GM21367 (cell line): ENCODE results near the gene KMT2B.
"Not testable (repeated sequence)": the region's sequence is repeated elsewhere in the genome, so short reads cannot be mapped to it uniquely, and the experiment has no call there.

Source experiments
- ATAC-seq: cut with Tn5 transposase; IDR thresholded peaks from one replicate; pipeline ENCODE4 v1.9.1; 2021; ENCODE audit not compliant: unreplicated experiment

KMT2B gene

DNA sequence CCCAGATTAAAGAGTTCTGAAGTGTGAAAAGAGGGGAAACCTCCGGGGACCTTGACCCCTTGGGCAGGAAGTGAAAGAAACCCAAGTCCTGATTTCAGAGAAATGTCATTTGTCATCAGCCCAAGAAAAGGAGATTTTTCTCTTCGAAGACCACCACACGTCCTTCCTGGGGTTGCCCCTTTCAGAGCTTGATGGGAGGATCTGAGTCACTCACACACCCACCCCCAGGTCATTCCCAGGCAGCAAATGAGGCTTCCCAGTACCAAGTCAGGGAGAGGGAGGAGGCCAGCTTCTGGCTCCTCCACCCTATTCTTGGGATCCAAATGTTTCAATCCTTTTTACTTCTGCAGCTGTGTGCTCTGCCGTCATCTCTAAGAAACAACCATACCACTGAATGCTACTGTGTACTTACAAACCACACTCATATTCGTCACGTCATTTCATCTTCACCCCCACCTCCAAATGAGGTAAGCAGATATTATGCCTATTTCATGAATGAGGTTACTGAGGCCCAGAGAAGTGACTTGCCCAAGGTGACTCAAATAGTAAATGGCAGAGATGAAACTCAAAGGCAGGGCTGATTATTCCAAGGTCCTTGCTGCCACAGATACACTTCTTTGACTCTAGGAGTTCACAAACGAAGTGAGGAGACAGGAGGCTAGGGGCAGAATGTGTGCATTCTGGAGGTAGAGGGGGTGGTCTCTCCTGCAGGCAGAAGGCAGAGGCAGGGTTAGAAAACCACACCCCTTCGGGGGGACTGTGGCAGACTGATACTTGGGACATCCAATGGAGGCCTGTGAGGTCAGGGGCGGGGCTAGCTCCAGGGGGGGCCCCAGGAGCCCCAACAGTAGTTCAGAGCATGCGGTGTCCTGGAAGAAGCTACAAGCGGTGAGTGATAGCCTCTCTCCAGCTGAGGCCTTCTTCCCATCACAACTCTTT is 5.0 kb upstream of the KMT2B start:
- no peak for ATAC-seq

DNA sequence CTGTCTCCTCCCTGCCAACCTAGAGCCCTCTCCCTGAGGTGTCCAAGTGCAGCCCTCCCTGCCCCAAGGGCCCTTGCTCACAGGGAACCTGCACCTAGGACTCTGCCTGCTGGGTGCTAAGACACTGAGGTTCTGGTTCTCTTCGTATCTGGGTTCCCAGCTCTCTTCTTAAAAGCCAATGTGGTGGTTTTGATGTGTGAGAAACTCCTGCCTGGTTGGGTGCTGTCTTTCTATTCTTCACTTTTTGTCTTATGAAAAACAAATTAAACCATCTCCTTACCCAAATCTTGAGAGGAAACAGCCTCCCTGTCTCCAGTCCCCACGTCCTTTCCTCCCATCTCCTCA is 4.3 kb upstream of the KMT2B start:
- no peak for ATAC-seq

DNA sequence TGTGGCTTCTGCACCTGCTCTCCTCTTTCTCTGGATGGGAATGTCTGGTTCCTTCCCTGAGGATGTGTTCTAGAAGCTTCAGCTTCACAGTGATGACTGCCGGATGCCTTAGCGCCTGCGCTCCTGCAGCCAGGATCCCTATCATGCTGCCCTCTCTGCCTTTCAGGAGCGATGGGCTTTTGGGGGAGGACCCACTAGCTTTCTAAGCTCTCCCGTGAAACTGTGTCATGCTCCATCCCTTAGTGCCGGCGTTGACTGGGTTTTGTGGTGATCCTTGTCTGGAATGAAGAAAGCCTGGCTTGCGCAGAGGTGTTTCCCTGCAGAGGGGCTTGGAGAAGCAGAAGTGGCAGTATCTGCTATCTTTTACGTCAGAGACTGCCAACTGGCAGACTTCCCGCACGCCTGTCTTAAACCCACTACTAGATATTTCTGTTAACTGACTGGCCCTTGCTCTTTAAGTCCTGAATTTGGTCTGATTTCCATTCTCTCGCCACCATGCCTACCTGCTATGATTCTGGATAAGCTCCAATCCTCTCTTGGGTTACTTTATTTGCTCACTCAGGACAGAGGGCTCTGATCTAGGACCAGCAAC is 3.8 kb upstream of the KMT2B start:
- ATAC-seq: no peak

DNA sequence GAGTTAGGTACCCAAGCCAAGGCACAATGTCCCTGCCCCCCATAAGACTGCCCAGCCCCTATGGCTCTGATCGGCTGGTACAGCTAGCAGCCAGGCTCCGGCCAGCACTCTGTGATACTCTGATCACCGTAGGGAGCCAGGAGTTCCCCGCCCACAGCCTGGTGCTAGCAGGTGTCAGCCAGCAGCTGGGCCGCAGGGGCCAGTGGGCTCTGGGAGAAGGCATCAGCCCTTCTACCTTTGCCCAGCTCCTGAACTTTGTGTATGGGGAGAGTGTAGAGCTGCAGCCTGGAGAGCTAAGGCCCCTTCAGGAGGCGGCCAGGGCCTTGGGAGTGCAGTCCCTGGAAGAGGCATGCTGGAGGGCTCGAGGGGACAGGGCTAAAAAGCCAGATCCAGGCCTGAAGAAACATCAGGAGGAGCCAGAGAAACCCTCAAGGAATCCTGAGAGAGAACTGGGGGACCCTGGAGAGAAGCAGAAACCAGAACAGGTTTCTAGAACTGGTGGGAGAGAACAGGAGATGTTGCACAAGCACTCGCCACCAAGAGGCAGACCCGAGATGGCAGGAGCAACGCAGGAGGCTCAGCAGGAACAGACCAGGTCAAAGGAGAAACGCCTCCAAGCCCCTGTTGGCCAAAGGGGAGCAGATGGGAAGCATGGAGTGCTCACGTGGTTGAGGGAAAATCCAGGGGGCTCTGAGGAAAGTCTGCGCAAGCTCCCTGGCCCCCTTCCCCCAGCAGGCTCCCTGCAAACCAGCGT is 3.0 kb upstream of the KMT2B start:
- ATAC-seq: no peak

DNA sequence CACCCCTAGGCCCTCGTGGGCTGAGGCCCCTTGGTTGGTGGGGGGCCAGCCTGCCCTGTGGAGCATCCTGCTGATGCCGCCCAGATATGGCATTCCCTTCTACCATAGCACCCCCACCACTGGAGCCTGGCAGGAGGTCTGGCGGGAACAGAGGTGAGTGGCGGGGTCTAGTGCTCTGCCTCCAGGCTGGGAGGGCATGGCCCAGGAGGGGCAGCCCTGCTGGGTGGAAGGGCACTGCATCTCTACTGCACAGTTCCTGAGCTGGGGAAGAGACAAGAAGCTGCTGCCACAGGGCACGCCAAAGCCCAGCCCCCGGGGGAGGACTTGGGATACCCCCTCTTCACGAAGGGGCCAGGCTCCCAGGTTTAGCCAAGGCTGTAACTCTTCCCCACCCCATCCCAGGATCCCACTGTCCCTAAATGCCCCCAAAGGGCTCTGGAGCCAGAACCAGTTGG is 2.4 kb upstream of the KMT2B start:
- ATAC-seq: no peak

DNA sequence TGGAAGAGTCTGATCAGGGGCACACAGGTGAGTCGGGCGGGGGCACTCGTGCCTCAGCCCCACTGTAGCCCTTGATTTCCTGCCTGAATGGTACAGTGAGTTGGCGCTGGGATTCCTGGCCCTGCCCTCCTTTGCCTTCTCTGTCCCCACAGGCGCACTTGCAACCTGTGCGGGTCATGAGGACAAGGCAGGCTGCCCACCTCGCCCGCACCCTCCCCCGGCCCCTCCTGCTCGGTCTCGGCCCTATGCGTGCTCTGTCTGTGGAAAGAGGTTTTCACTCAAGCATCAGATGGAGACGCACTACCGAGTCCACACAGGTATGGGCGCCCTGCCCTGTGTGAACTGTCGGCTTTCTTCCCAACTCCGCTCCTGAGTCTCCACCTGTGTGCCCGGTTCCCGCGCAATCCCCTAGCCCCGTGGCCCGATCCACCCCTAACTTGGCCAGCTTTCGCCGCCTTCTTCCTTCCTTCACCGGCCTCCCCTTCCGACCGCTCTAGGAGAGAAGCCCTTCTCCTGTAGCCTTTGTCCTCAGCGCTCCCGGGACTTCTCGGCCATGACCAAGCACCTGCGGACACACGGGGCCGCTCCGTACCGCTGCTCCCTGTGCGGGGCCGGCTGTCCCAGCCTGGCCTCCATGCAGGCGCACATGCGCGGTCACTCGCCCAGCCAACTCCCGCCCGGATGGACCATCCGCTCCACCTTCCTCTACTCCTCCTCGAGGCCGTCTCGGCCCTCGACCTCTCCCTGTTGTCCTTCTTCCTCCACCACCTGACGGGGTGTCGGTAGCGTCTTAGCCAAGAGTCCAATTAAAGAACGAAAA is 1.6 kb upstream of the KMT2B start:
- ATAC-seq: no peak

DNA sequence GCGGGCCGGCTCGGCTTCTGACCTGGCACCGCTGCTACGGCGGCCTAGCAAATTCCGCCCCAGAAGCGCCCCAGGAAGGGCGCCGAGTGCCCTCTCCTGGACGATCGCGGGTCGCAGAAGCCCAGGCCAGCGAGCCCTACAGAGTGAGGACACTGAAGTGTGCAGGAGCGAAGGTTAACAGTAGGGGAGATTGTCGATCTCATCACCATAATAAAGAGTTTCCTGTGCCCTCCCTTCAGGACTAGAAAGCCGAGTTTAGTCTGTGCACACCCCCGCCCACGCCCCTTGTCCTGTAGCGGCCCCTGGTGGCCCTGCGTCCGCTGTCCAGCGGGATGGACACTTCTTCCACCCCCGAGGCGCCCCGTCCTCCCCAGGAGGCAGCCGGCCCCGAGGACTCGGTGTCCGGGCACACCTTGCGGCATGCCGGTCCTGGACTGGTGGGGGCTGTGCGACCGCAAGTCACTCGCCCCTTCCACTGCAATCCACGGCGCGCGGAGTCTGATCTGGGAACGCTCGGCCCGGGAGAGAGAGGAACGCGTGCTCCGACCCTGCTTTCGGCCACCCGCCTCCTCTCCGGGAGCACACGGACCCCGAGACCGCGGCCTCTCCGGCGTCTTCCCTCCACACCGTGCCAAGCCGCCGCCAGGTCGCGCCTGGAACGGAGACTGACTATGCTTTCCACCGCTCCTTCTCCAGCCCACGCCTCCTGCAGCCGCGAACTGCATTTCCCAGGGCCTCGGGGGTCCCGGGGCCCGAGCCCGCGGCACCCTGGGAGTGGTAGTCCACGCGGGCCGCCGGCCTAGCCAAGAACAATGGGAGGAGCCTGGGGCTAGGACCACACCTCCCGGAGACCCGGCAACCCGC is 770 bp upstream of the KMT2B start:
- ATAC-seq: peak; percentile 36

DNA sequence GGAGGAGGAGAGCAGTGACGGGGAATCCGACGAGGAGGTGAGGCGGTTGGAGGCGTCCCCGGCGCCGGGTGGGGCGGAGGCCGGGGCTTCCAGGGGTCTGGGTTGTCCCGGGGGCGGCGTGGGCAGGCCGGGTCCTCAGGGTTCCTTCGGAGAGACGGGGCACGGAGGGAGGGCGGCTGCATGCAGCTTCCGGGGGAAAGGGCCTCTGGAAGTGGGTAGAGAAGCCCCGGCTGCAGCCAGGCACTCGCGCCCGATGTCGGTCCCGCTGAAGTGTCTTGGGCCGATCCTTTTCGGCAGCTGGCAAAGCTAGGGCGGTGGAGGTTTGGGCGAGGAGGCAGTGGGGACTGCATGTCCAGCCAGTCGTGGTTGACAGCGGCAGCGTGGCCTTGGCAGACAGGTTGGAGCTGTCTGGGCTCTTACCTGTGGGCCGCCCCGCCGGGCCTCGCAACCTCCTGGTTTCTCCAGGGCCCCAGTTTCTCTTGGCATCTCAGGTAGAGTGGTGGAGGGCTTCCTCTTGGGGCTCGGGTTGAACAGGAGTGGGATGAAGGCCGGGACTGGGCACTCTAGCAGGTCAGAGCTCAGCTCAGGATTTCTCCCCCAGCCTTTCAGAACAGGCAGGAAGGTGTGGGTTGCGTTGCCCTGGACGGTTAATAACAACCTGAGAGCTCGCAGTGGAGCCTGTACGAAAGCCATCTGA is 690 bp downstream of the KMT2B start:
- no peak for ATAC-seq

DNA sequence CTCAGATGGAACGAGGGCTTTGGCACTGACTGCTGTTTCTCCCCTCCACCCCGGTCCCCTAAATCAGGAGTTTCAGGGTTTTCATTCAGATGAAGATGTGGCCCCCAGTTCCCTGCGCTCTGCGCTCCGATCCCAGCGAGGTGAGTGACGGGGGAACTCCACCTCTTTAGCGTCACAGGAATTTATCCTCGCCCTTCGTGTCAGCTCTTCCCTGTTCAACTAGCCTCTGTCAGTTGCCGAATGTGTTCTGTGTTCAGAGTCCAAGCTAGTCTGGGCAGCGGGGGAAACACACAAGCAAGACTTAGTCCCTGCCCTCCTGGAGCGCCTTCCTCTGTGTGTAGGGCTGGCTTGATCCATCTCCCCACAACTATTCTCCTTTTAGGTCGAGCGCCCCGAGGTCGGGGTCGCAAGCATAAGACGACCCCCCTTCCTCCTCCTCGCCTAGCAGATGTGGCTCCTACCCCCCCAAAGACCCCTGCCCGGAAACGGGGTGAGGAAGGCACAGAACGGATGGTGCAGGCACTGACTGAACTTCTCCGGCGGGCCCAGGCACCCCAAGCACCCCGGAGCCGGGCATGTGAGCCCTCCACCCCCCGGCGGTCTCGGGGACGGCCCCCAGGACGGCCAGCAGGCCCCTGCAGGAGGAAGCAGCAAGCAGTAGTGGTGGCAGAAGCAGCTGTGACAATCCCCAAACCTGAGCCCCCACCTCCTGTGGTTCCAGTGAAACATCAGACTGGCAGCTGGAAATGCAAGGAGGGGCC is 1.8 kb downstream of the KMT2B start:
- no peak for ATAC-seq

DNA sequence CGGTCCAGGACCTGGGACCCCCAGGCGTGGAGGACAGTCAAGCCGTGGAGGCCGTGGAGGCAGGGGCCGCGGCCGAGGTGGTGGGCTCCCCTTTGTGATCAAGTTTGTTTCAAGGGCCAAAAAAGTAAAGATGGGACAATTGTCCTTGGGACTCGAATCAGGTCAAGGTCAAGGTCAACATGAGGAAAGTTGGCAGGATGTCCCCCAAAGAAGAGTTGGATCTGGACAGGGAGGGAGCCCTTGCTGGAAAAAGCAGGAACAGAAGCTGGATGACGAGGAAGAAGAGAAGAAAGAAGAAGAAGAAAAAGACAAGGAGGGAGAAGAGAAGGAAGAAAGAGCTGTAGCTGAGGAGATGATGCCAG is 2.3 kb downstream of the KMT2B start:
- no peak for ATAC-seq

DNA sequence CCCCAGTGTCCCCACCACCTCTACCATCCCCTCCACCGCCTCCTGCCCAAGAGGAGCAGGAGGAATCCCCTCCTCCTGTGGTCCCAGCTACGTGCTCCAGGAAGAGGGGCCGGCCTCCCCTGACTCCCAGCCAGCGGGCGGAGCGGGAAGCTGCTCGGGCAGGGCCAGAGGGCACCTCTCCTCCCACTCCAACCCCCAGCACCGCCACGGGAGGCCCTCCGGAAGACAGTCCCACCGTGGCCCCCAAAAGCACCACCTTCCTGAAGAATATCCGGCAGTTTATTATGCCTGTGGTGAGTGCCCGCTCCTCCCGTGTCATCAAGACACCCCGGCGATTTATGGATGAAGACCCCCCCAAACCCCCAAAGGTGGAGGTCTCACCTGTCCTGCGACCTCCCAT is 2.8 kb downstream of the KMT2B start:
- no peak for ATAC-seq

DNA sequence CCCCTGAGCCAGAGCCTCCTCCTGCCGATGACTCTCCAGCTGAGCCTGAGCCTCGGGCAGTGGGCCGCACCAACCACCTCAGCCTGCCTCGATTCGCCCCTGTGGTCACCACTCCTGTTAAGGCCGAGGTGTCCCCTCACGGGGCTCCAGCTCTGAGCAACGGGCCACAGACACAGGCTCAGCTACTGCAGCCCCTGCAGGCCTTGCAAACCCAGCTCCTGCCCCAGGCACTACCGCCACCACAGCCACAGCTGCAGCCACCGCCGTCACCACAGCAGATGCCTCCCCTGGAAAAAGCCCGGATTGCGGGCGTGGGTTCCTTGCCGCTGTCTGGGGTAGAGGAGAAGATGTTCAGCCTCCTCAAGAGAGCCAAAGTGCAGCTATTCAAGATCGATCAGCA is 3.6 kb downstream of the KMT2B start:
- ATAC-seq: no peak

DNA sequence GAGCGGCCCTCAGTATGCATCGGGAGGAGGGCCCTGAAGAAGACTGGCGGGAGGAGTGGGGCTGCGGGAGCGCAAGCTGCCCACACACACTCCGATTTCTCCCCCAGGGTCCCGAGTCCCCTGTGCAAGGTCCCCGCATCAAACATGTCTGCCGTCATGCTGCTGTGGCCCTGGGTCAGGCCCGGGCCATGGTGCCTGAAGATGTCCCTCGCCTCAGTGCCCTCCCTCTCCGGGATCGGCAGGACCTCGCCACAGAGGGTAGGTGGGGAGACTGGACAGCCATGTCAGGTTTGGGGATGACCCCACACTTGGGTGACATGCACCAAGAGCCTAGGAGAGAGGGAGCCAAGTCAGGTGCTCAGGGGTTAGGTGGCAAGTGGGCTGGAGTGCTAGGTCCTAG is 4.7 kb downstream of the KMT2B start:
- ATAC-seq: no peak

DNA sequence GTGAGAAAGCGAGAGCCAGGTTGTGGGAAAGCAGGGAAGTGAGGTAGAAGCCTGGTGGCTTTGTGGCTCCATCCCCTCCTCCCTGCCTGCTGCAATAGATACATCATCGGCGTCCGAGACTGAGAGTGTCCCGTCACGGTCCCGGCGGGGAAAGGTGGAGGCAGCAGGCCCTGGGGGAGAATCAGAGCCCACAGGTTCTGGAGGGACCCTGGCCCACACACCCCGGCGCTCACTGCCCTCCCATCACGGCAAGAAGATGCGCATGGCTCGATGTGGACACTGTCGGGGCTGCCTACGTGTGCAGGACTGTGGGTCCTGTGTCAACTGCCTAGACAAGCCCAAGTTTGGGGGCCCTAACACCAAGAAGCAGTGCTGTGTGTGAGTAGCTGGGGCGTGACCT is 5.1 kb downstream of the KMT2B start:
- ATAC-seq: no peak

DNA sequence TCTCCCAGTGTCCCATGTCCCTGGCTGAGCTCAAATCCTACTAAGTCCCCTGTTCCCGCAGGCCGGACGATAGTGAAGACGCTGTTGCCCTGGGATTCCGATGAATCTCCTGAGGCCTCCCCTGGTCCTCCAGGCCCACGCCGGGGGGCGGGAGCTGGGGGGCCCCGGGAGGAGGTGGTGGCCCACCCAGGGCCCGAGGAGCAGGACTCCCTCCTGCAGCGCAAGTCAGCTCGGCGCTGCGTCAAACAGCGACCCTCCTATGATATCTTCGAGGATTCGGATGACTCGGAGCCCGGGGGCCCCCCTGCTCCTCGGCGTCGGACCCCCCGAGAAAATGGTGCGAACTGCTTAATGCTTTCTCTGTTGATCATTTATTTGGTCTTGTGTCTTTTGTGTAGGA is 5.9 kb downstream of the KMT2B start:
- no peak for ATAC-seq

DNA sequence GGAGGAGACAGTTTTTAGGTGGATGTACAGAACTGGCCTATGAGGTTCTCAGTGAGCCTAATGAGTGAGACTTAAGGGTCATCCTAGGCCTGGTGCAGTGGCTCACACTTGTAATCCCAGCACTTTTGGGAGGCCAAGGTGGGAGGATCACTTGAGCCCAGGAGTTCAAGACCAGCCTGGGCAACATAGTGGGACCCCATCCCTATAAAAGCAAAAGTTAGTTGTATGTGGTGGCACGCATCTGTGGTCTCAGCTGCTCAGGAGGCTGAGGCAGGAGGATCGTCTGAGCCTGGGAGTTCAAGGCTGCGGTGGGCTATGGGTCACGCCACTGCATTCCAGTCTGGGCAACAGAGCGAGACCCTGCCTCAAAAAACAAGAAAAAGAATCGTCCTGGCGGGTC is 6.3 kb downstream of the KMT2B start:
- ATAC-seq: not testable (repeated sequence)

DNA sequence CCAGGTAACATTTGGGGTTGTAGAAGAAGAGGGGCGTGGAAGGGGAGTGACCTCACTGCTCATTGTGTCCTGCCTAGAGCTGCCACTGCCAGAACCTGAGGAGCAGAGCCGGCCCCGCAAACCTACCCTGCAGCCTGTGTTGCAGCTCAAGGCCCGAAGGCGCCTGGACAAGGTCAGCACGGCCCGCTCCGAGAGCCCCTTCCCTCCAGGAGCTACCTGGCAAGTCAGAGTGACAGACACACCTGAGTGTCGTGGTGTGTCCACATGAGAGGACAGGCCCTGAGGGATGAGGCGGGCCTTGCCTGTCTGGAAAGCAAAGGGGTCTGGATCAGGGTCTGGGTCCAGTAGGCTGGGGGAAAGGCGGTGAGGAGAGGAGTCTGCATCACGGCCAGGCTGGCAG is 6.8 kb downstream of the KMT2B start:
- ATAC-seq: no peak

DNA sequence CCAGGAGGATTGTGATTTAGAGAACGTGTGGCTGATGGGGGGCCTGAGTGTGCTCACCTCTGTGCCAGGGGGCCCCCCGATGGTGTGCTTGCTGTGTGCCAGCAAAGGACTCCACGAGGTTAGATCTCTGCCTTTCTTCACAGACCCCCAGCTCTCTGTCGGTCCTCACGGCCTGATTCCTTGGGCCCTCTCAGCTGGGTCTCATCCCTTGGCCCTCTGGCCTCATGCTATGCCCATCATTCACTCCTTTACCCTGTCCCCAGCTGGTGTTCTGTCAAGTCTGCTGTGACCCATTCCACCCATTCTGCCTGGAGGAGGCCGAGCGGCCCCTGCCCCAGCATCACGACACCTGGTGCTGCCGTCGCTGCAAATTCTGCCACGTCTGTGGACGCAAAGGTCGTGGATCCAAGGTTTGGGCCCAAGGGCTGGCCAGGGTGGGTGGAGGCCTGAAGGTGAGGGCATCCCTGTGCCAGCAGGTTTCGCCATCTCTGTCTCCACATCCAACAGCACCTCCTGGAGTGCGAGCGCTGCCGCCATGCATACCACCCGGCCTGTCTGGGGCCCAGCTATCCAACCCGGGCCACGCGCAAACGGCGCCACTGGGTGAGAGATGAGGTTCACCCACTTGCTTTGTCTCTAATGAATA is 7.5 kb downstream of the KMT2B start:
- ATAC-seq: no peak
